AG04449 (cell line): ENCODE data around the gene KIAA1191.

Experiments used
- CTCF ChIA-PET: fragments of 350-600 bp; formaldehyde crosslinking; extraction: SDS; loops from one replicate; lab custom pipeline; 2021; ENCODE audit warnings: antibody characterized with exemption; lab: Yijun Ruan, JAX
- POLR2A ChIA-PET: fragments of 400-600, 350-600 bp; formaldehyde crosslinking; extraction: SDS; loops from one replicate; lab custom pipeline; 2020; ENCODE audit warnings: antibody characterized with exemption, inconsistent platforms; lab: Yijun Ruan, JAX
- DNase-seq: peaks from one replicate; pipeline ENCODE4 v3.0.0-alpha.2; 2010; ENCODE audit warnings: low read depth, low spot score
- H3K4me3 ChIP-seq: 2 replicates; pipeline ENCODE4 v1.5.1; 2011; ENCODE audit warnings: low read depth, mild to moderate bottlenecking, control low read depth, low read length
- TF ChIP-seq, protein P1 (sequence below): IDR thresholded peaks from one replicate; pipeline ENCODE4 v1.5.1; 2011; ENCODE audit warnings: mild to moderate bottlenecking, moderate library complexity, low read length, control low read depth, inconsistent platforms; ENCODE audit not compliant: insufficient read depth; ENCODE audit errors: missing control alignments

Gene KIAA1191

DNA sequence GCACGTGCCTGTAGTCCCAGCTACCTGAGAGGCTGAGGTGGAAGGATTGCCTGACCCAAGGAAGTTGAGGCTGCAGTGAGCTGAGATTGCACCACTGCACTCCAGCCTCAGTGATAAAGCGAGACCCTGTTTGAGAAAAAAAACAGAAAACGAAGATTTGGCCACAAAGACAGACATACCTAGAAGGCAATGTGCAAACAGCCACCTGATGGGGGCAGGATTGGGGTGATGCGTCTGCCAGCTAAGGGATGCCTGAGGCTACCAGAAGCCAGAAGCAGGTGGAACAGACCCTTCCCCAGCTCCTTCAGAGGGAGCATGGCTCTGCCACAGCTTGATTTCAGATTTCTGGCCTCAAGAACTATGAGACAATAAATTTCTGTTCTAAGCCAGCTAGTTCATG lies 29.9 kb upstream of the KIAA1191 start:
- no peak for DNase-seq
- TF ChIP-seq, protein P1, sequence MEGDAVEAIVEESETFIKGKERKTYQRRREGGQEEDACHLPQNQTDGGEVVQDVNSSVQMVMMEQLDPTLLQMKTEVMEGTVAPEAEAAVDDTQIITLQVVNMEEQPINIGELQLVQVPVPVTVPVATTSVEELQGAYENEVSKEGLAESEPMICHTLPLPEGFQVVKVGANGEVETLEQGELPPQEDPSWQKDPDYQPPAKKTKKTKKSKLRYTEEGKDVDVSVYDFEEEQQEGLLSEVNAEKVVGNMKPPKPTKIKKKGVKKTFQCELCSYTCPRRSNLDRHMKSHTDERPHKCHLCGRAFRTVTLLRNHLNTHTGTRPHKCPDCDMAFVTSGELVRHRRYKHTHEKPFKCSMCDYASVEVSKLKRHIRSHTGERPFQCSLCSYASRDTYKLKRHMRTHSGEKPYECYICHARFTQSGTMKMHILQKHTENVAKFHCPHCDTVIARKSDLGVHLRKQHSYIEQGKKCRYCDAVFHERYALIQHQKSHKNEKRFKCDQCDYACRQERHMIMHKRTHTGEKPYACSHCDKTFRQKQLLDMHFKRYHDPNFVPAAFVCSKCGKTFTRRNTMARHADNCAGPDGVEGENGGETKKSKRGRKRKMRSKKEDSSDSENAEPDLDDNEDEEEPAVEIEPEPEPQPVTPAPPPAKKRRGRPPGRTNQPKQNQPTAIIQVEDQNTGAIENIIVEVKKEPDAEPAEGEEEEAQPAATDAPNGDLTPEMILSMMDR = no peak
- POLR2A ChIA-PET = no interaction called here
- H3K4me3 ChIP-seq = no peak overlapping the region
- CTCF ChIA-PET = interaction anchor here (1.0 to 1.4 kb wide), 3 partner anchors 12 to 269 kb away, joined by 3 to 4 read pairs (median 3); no protein-coding TSS in a partner anchor

DNA sequence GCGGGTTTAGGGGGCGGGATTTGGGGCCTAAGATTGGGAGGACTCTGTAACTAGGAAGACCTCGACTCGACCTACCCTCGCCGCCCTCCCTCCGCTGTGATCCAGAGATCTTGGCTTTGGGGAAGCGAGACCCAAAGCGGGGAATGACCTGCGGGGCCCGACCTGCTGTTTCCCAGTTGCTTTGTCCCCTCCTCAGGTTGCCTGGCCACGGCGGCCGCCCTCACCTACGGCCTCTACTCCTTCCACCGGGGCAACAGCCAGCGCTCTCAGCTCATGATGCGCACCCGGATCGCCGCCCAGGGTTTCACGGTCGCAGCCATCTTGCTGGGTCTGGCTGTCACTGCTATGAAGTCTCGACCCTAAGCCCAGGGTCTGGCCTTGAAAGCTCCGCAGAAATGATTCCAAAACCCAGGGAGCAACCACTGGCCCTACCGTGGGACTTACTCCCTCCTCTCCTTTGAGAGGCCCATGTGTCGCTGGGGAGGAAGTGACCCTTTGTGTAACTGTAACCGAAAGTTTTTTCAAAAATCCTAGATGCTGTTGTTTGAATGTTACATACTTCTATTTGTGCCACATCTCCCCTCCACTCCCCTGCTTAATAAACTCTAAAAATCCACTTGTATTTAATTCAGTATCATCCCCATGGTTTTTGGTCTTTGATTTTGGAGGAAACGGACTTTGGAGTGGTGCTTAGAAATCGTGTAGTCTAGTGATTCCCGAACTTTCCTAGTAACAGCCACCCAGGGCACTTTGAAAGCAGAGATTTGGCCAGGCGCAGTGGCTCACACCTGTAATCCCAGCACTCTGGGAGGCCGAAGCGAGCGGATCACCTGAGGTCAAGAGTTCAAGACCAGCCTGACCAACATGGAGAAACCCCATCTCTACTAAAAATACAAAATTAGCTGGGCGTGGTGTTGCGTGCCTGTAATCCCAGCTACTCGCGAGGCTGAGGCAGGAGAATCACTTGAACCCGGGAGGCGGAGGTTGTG lies 27.9 kb upstream of the KIAA1191 start:
- ChIA-PET CTCF (interaction anchor here (0.7 to 2.2 kb wide), 2 partner anchors 27 to 58 kb away, joined by 5 to 7 read pairs; partner anchors contain the start of gene CLTB), POLR2A (interaction anchor here (0.8 kb wide), 1 partner anchor 11 kb away, joined by 4 read pairs; no protein-coding TSS in a partner anchor)
- no peak for DNase-seq
- TF ChIP-seq, protein P1 = no peak
- peak overlapping the region; percentile 95 for H3K4me3 ChIP-seq

- ChIA-PET CTCF (interaction anchor here (1.1 to 2.2 kb wide), 2 partner anchors 20 to 28 kb away, joined by 4 to 7 read pairs; partner anchors contain the start of gene CLTB), POLR2A (interaction anchor here (0.6 to 1.0 kb wide), 4 partner anchors 12 to 149 kb away, joined by 3 to 4 read pairs (median 4); partner anchors contain the start of gene RNF44)
- DNase-seq = peak; percentile 92
- TF ChIP-seq, protein P1 = no peak
- peak within 1 kb of the TSS; percentile 95 for H3K4me3 ChIP-seq
Observed at GRCh38 chr5:176388444-176389134, 27.0 kb upstream of the KIAA1191 start, which contains the start of the genes HIGD2A and NOP16. Gene HIGD2A (plus strand): TSS chr5:176388751. CDS start chr5:176388820, 69 bp downstream. Gene NOP16 (minus strand): TSS chr5:176388598. CDS start chr5:176388539, 59 bp downstream.

GRCh38 chr5:176388003-176388443 lies 26.5 kb upstream of the KIAA1191 start:
- H3K4me3 ChIP-seq = peak overlapping the region; percentile 95
- DNase-seq = no peak
- TF ChIP-seq, protein P1 = no peak
- ChIA-PET POLR2A (interaction anchor here (0.6 to 1.0 kb wide), 3 partner anchors 19 to 150 kb away, joined by 3 to 4 read pairs (median 4); partner anchors contain the start of gene RNF44), CTCF (interaction anchor here (1.1 to 2.2 kb wide), 2 partner anchors 20 to 28 kb away, joined by 4 to 7 read pairs; partner anchors contain the start of gene CLTB)

GRCh38 chr5:176387384-176387925 lies 25.9 kb upstream of the KIAA1191 start:
- no peak for DNase-seq
- peak overlapping the region; percentile 95 for H3K4me3 ChIP-seq
- CTCF ChIA-PET = interaction anchor here (1.1 to 2.2 kb wide), 2 partner anchors 19 to 29 kb away, joined by 4 to 7 read pairs; partner anchors contain the start of gene CLTB
- POLR2A ChIA-PET = no interaction called here
- TF ChIP-seq, protein P1 = no peak
